Keratinocyte (primary cell): ENCODE measurements around the gene RMC1.

Experiments used
- EZH2 ChIP-seq: IDR thresholded peaks from one replicate; pipeline ENCODE4 v1.6.1; 2012; ENCODE audit warnings: inconsistent platforms, mild to moderate bottlenecking, low read length, moderate library complexity
- TF ChIP-seq, protein P1 (sequence below), 3 experiments: IDR thresholded peaks in 1 of 3; conservative IDR thresholded peaks in 1 of 3; optimal IDR thresholded peaks in 1 of 3; 2 replicates in 2 of 3; 3 replicates in 1 of 3; pipeline versions ENCODE3 to v1.5.1; 2011; ENCODE audit warnings: low read length in 3 of 3, mild to moderate bottlenecking in 3 of 3, moderate library complexity in 2 of 3, control low read depth in 1 of 3, inconsistent platforms in 1 of 3; ENCODE audit not compliant: insufficient read depth in 2 of 3; ENCODE audit errors: extremely low read depth in 1 of 3

DNA sequence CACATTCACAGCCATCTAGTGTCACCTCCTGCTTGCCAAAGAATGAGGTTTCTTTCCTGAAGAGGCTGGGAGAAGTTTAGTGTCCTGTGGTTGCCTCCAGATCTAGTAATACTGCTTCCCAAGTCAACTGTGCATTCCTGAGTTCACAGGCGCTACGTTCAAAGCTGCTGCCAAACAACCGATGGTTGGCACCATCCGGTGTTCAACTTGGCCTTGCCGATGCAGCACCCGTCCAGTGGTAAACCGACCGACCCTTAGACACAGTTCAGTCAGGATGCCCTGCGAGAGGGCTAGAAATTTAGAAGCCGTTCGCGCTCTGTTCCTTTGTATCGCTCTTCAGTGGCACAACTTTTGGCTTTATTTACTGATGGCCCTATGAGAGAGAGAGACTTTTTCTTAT is 28.6 kb downstream of the RMC1 start:
- TF ChIP-seq, protein P1, sequence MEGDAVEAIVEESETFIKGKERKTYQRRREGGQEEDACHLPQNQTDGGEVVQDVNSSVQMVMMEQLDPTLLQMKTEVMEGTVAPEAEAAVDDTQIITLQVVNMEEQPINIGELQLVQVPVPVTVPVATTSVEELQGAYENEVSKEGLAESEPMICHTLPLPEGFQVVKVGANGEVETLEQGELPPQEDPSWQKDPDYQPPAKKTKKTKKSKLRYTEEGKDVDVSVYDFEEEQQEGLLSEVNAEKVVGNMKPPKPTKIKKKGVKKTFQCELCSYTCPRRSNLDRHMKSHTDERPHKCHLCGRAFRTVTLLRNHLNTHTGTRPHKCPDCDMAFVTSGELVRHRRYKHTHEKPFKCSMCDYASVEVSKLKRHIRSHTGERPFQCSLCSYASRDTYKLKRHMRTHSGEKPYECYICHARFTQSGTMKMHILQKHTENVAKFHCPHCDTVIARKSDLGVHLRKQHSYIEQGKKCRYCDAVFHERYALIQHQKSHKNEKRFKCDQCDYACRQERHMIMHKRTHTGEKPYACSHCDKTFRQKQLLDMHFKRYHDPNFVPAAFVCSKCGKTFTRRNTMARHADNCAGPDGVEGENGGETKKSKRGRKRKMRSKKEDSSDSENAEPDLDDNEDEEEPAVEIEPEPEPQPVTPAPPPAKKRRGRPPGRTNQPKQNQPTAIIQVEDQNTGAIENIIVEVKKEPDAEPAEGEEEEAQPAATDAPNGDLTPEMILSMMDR (optimal IDR thresholded peaks at IDR 0.05 in 1 of 3, IDR thresholded peaks at IDR 0.05 in 1 of 3, conservative IDR thresholded peaks at IDR 0.05 in 1 of 3; ENCODE audit: extremely low read depth in 1 of 3, insufficient read depth in 2 of 3, low read length in 3 of 3): no peak
- TF ChIP-seq EZH2: no peak
